Activated T-cell treated with anti-CD3 and anti-CD28 coated beads for 24 hours (primary cell): ENCODE results near the gene FOXF1.

Source experiments
- DNase-seq: peaks from one replicate; pipeline ENCODE4 v3.0.0-alpha.2; 2020; ENCODE audit warnings: low read depth

The FOXF1 gene

GRCh38 chr16:86558355-86559193, 48.2 kb downstream of the FOXF1 start:
- DNase-seq: no peak

DNA sequence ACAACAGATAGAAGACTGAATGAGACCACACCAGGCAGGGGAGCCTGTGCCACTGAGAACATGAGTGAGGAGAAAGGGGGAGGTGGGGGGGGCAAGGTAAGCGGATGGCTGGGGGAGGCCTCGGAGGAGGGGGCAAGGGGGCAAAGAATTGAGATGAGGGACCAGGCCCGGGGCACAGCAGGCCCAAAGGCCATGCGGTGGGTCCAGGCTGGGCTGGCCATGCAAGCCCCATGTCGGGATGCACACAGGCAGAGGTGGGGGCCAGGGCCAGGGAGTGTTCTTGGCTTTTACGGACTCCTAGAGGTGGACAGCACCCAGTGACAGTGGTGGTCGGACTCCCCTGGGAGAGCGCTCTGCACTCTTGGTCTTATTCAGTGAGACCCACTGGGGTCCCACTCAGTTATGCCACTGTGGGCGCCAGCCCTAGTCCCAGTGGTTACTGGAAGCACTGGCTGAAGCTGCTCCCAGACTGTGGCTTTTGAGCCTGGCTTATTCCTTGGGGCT, 49.5 kb downstream of the FOXF1 start:
- DNase-seq: no peak

DNA sequence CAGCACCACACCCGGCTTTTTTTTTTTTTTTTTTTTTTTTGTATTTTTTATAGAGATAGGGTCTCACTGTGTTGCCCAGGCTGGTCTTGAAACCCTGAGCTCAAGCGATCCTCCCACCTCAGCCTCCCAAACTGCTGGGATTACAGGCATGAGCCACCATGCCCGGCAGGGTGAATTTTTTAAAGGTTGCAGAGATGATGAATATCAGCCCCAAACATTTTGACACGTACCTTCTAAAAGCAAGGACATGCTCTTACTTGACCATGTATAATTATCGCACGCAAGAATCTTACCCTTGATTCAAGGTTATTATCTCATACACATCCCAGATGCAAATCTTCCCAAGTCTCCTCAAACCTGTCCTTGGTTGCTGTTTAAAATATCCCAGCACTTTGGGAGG, 52.0 kb downstream of the FOXF1 start:
- DNase-seq: no peak

DNA sequence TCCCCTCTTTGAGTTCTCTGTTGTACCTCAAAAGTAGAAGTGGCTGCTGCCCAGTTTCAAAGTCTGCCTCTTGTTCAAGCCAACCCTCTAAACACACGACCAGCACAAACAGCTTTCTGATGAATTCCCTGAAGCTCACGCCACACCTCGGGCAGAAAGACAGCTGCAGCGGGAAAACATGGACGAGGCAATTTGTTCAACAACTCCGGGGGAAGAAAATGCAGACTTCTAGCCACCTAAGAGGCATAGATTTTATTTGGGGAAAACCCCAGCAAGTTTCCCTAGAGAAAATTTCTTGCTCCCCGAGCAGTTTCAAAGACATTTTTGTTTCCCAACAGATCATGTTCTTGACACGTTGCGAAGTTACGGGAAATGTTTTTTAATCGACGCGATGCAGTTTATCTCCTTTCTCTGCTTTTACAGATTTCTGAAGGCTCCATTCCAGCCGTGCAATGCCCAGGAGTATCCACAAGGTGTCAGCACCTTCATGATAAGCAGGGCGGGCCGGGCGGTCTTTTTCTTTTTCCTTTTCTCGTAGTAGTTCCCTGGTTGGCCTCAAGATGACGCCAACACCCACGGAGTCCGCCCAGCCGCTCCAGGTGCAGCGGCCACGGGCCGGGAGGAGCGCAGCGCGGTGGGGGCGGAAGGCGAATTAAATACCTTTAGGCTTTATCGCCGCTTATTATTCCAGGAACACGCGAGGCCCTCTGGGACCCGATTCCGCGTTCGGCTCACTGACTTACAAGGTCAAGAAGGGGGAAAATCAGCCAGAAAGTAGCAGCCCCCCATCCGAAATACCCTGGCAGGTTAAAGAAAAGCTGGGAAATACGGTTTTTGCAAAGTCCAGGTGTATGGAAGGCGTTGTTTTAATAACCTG, 53.4 kb downstream of the FOXF1 start:
- peak; percentile 84 for DNase-seq
